ENCODE data around the gene TMEM165.

TMEM165 gene

DNA sequence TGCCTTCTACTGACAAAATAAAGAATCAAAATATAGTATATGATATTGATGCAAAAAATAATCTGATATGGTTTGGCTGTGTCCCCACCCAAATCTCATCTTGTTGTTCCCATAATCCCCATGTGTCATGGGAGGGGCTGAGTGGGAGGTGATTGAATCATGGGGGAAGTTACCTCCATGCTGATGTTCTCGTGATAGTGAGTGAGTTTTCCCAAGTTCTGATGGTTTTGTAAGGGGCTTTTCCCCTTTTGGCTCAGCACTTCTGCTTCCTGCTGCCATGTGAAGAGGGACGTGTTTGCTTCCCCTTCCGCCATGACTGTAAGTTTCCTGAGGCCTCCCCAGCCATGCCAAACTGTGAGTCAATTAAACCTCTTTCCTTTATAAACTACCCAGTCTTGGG is 70.2 kb downstream of the TMEM165 start:
- Histone ChIP-seq H3K9me3 (ENCODE audit: insufficient read depth, low read depth, low read length) (peaks cover 7% of the 10 kb centered on the region; the same call in 1 of the 2 replicates), H4K20me1 (ENCODE audit: insufficient read depth, low read length, poor library complexity, severe bottlenecking) (no peaks in the 10 kb centered on the region), H3K9me2 (replicated peaks; ENCODE audit: low read depth, low read length) (no peaks in the 10 kb centered on the region), H3F3A (ENCODE audit: low read depth) (no peaks in the 10 kb centered on the region), H3K4me1 (ENCODE audit: insufficient read depth, low read length, poor library complexity, severe bottlenecking) (no peaks in the 10 kb centered on the region), H3K27me3 (ENCODE audit: insufficient read depth, low read length, poor library complexity, severe bottlenecking) (no peaks in the 10 kb centered on the region), H2AFZ (ENCODE audit: low read length) (no peak overlapping the region), H3K4me3 (ENCODE audit: low read length, poor library complexity, severe bottlenecking) (no peak overlapping the region), H3K9ac (ENCODE audit: low read depth, low read length, poor library complexity, severe bottlenecking) (no peak overlapping the region), H3K36me3 (ENCODE audit: insufficient read depth, low read length) (no peaks in the 10 kb centered on the region), H3K4me2 (ENCODE audit: low read depth, low read length, poor library complexity, severe bottlenecking) (no peak overlapping the region), H3K79me2 (ENCODE audit: insufficient read depth, low read length) (no peaks in the 10 kb centered on the region)
- no peak for TF ChIP-seq EZH2phosphoT487 (IDR thresholded peaks at IDR 0.05; ENCODE audit: borderline replicate concordance)
- TF ChIP-seq, protein P1, sequence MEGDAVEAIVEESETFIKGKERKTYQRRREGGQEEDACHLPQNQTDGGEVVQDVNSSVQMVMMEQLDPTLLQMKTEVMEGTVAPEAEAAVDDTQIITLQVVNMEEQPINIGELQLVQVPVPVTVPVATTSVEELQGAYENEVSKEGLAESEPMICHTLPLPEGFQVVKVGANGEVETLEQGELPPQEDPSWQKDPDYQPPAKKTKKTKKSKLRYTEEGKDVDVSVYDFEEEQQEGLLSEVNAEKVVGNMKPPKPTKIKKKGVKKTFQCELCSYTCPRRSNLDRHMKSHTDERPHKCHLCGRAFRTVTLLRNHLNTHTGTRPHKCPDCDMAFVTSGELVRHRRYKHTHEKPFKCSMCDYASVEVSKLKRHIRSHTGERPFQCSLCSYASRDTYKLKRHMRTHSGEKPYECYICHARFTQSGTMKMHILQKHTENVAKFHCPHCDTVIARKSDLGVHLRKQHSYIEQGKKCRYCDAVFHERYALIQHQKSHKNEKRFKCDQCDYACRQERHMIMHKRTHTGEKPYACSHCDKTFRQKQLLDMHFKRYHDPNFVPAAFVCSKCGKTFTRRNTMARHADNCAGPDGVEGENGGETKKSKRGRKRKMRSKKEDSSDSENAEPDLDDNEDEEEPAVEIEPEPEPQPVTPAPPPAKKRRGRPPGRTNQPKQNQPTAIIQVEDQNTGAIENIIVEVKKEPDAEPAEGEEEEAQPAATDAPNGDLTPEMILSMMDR (conservative IDR thresholded peaks at IDR 0.05; ENCODE audit: low read length) = no peak

DNA sequence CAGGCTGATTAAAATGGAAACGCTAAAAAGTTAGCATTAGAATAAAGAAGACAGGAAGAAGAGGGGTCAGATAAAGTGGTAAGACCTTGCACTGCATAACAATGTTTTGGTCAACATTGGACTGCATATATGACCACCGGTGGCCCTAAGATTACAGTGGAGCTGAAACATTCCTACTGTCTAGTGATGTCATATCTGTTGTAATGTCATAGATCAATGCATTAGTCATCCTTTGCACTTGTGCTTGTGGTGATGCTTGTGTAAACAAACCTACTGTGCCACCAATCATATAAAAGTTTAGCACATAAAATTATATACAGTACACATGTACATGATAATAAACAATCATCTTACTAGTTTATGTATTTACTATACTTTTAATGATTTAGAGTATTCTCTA is 73.0 kb downstream of the TMEM165 start:
- H3K9me2 ChIP-seq (replicated peaks; ENCODE audit: low read depth, low read length) = no peaks in the 10 kb centered on the region
- no peaks in the 10 kb centered on the region for H3K27me3 ChIP-seq (ENCODE audit: insufficient read depth, low read length, poor library complexity, severe bottlenecking)
- no peaks in the 10 kb centered on the region for H3K79me2 ChIP-seq (ENCODE audit: insufficient read depth, low read length)
- H3K9me3 ChIP-seq (ENCODE audit: insufficient read depth, low read depth, low read length) = peaks cover 7% of the 10 kb centered on the region; the same call in 1 of the 2 replicates
- no peaks in the 10 kb centered on the region for H3K36me3 ChIP-seq (ENCODE audit: insufficient read depth, low read length)
- H3K9ac ChIP-seq (ENCODE audit: low read depth, low read length, poor library complexity, severe bottlenecking) = no peak overlapping the region
- no peak overlapping the region for H3K4me2 ChIP-seq (ENCODE audit: low read depth, low read length, poor library complexity, severe bottlenecking)
- no peaks in the 10 kb centered on the region for H3K4me1 ChIP-seq (ENCODE audit: insufficient read depth, low read length, poor library complexity, severe bottlenecking)
- TF ChIP-seq EZH2phosphoT487 (IDR thresholded peaks at IDR 0.05; ENCODE audit: borderline replicate concordance) = no peak
- TF ChIP-seq, protein P1 (conservative IDR thresholded peaks at IDR 0.05; ENCODE audit: low read length) = no peak
- H3K4me3 ChIP-seq (ENCODE audit: low read length, poor library complexity, severe bottlenecking) = no peak overlapping the region
- no peak overlapping the region for H2AFZ ChIP-seq (ENCODE audit: low read length)
- H4K20me1 ChIP-seq (ENCODE audit: insufficient read depth, low read length, poor library complexity, severe bottlenecking) = no peaks in the 10 kb centered on the region
- H3F3A ChIP-seq (ENCODE audit: low read depth) = no peaks in the 10 kb centered on the region

DNA sequence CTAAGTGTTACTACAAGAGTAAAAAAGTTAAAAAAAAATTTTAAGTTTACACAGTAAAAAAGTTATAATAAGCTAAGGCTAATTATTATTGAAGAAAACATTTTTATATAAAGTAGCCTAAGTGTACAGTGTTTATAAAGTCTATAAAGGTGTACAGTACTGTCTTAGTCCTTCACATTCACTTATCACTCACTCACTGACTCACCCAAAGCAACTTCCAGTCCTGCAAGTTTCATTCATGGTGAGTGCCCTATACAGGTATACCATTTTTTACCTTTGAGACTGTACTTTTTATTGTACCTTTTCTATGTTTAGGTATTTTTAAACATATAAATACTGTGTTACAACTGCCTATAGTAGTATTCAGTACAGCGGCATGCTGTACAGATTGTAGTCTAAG is 74.2 kb downstream of the TMEM165 start:
- no peak overlapping the region for H3K9ac ChIP-seq (ENCODE audit: low read depth, low read length, poor library complexity, severe bottlenecking)
- TF ChIP-seq, protein P1 (conservative IDR thresholded peaks at IDR 0.05; ENCODE audit: low read length) = no peak
- no peak for TF ChIP-seq EZH2phosphoT487 (IDR thresholded peaks at IDR 0.05; ENCODE audit: borderline replicate concordance)
- no peak overlapping the region for H3K4me2 ChIP-seq (ENCODE audit: low read depth, low read length, poor library complexity, severe bottlenecking)
- H3K9me3 ChIP-seq (ENCODE audit: insufficient read depth, low read depth, low read length) = peaks cover 10% of the 10 kb centered on the region; the same call in 1 of the 2 replicates
- H3F3A ChIP-seq (ENCODE audit: low read depth) = no peaks in the 10 kb centered on the region
- no peaks in the 10 kb centered on the region for H3K9me2 ChIP-seq (replicated peaks; ENCODE audit: low read depth, low read length)
- no peaks in the 10 kb centered on the region for H3K27me3 ChIP-seq (ENCODE audit: insufficient read depth, low read length, poor library complexity, severe bottlenecking)
- no peak overlapping the region for H3K4me3 ChIP-seq (ENCODE audit: low read length, poor library complexity, severe bottlenecking)
- H3K4me1 ChIP-seq (ENCODE audit: insufficient read depth, low read length, poor library complexity, severe bottlenecking) = no peaks in the 10 kb centered on the region
- H2AFZ ChIP-seq (ENCODE audit: low read length) = no peak overlapping the region
- H3K36me3 ChIP-seq (ENCODE audit: insufficient read depth, low read length) = peaks cover 7% of the 10 kb centered on the region; the same call in 1 of the 2 replicates
- no peaks in the 10 kb centered on the region for H3K79me2 ChIP-seq (ENCODE audit: insufficient read depth, low read length)
- no peaks in the 10 kb centered on the region for H4K20me1 ChIP-seq (ENCODE audit: insufficient read depth, low read length, poor library complexity, severe bottlenecking)
